ENCODE measurements around the gene LOX. TPM values are rescaled to one million over a fixed set of nuclear protein-coding genes. Genes with fewer than 3 reads are reported as not detected.

Gene LOX
- total and polyA plus RNA-seq, 11 donors, result 1.1 to 23.2 (median 3.3) TPM

DNA sequence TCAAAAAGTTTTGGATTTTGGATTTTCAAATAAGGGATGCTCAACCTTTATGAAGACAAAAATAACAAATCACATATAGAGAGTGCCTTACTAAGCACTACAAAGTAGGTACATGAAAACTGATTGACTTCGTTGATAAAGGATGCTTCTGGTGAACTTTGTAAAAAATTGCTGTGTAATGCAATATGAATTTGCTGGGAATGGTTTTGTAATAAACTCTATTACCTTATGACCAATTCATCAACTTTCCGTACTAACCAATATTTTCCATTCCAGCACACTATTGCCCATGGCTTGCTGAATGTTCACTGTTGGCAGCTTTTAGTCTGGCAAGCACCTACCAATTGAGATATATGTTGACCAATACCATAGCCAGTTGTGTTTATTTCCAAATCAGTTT lies 27.9 kb upstream of the LOX start:
- H3K27ac ChIP-seq, result no peak overlapping the region
- intact Hi-C loops (cut with DNase I), result no loop called here
- ATAC-seq, result no peak
- 81 to 91% (median 88%) methylated on average over 2 of the region's 2 CpGs for WGBS, 4 donors
- H3K9me3 ChIP-seq, result no peaks in the 10 kb centered on the region
- TF ChIP-seq, protein P1, sequence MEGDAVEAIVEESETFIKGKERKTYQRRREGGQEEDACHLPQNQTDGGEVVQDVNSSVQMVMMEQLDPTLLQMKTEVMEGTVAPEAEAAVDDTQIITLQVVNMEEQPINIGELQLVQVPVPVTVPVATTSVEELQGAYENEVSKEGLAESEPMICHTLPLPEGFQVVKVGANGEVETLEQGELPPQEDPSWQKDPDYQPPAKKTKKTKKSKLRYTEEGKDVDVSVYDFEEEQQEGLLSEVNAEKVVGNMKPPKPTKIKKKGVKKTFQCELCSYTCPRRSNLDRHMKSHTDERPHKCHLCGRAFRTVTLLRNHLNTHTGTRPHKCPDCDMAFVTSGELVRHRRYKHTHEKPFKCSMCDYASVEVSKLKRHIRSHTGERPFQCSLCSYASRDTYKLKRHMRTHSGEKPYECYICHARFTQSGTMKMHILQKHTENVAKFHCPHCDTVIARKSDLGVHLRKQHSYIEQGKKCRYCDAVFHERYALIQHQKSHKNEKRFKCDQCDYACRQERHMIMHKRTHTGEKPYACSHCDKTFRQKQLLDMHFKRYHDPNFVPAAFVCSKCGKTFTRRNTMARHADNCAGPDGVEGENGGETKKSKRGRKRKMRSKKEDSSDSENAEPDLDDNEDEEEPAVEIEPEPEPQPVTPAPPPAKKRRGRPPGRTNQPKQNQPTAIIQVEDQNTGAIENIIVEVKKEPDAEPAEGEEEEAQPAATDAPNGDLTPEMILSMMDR (IDR thresholded peaks at IDR 0.05), result no peak
- no peak for TF ChIP-seq POLR2A (IDR thresholded peaks at IDR 0.05)
- no peak for DNase-seq
- peaks cover 0 to 4% (median 0%) of the 10 kb centered on the region in 9 donors for H3K27me3 ChIP-seq
- H3K36me3 ChIP-seq, result no peaks in the 10 kb centered on the region
- no peak overlapping the region for H3K4me3 ChIP-seq
- H3K4me1 ChIP-seq, result no peaks in the 10 kb centered on the region

DNA sequence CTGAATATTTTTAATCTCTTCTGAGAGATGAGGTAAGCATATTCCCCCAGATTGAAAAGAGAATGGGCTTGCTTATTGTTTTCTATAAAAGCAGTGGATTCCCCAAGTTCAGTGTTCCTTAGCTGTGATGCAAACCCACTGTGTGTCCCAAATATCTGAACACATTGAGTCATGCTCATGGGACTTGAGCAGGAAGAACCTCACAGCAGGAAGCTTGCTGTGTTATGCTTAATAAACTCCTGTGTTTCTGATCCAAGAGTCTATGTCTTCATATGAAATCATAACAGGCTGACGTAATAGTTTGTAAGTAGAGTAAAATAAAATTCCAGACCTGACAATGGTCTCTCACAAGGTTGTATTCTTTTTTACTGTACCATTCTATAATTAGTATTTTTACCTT lies 24.8 kb upstream of the LOX start:
- no peak for TF ChIP-seq POLR2A (IDR thresholded peaks at IDR 0.05)
- TF ChIP-seq, protein P1 (IDR thresholded peaks at IDR 0.05), result no peak
- intact Hi-C loops (cut with DNase I), result loop anchor here in 1 of 10 donors (5.0 kb wide), 1 partner anchor 141 kb away; the partner anchor contains the start of gene SRFBP1
- 41 to 62% (median 55%) methylated on average over 1 of the region's 1 CpG for WGBS, 4 donors
- DNase-seq (no peak), ATAC-seq (no peak)
- no peak overlapping the region for H3K27ac ChIP-seq
- H3K9me3 ChIP-seq, result no peaks in the 10 kb centered on the region
- peaks cover 0 to 4% (median 0%) of the 10 kb centered on the region in 9 donors for H3K27me3 ChIP-seq
- H3K4me1 ChIP-seq, result no peaks in the 10 kb centered on the region
- no peak overlapping the region for H3K4me3 ChIP-seq
- H3K36me3 ChIP-seq, result no peaks in the 10 kb centered on the region

DNA sequence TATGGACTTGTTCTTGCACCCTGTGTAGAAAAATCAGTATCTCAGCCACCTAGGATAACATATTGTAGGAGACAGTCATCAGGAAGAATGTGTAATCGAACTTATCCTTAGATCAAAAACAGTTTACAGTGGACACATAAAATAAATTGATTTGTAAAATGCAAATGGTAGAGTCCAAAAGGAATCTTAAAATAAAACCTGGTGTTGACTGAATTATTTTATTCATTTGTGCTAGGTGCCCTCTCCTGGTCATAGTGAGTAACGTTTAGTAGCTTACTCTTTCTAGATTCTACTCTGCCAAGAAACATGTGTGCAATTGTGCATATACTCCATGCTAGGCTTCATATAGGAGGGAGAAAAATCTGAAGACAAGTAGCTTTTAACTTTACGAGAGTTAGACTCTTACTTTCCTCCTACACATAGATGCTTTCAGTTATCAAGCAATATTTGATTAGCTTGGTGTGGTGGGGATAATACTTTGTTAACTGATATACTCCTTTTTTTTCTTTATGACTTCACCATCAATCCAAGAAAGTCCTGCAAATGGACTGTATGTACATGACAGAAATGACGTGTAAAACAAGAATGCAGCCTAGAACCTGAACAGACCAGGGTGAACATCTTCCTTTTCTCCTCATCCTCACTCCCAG lies 23.7 kb upstream of the LOX start:
- no peaks in the 10 kb centered on the region for H3K36me3 ChIP-seq
- no peak overlapping the region for H3K4me3 ChIP-seq
- no peak for TF ChIP-seq POLR2A (IDR thresholded peaks at IDR 0.05)
- TF ChIP-seq, protein P1 (IDR thresholded peaks at IDR 0.05), result peak; percentile 31 to 67 (median 53)
- no peak for DNase-seq
- H3K9me3 ChIP-seq, result no peaks in the 10 kb centered on the region
- 26 to 37% (median 33%) methylated on average over 4 of the region's 4 CpGs for WGBS, 4 donors
- H3K27me3 ChIP-seq, result peaks cover 0 to 4% (median 0%) of the 10 kb centered on the region in 9 donors
- intact Hi-C loops (cut with DNase I), result loop anchor here in 3 of 10 donors (2.0 to 5.0 kb wide), 3 partner anchors 133 to 139 kb away; partner anchors contain the start of gene SRFBP1 (in 1 of the 3)
- no peaks in the 10 kb centered on the region for H3K4me1 ChIP-seq
- H3K27ac ChIP-seq, result no peak overlapping the region
- ATAC-seq, result no peak

DNA sequence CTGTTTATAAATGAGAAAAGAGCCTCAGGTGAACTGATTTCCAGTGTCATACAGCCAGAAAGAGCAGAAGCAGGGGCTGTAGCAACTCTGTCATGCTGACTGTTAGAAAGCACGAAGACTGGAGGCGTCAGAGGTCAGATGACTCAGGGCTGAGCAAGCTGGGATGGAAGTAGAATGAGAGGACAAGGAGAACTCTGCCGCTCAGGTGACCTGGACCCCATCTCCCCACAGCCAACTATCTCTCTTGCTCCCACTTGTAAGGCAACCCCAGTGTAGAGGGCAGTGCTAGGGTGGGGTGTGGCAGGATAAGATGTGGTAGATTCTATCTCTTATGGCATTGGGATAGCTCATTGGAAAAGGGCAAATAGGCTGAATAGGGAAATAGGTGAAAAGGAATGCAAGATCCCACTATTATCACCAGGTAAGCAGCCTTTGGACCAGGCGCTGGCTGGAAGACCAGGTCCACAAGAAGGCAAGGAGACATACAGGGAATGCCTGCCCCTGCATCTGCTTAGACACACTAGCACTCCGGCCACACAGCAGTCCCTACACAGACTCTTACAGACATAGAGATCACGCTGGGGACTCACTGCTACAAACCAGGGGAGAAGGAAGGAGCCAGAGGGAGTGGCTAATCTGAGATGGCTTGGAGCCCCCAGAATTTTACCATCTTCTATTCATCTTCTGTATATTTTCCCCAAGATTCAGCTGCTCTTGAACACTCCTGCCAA lies 21.2 kb upstream of the LOX start:
- no peak for ATAC-seq
- no peak overlapping the region for H3K4me3 ChIP-seq
- H3K36me3 ChIP-seq, result no peaks in the 10 kb centered on the region
- TF ChIP-seq, protein P1 (IDR thresholded peaks at IDR 0.05), result no peak
- no peak for TF ChIP-seq POLR2A (IDR thresholded peaks at IDR 0.05)
- H3K9me3 ChIP-seq, result no peaks in the 10 kb centered on the region
- H3K4me1 ChIP-seq, result no peaks in the 10 kb centered on the region
- no peak for DNase-seq
- no peaks in the 10 kb centered on the region for H3K27me3 ChIP-seq
- intact Hi-C loops (cut with DNase I), result no loop called here
- H3K27ac ChIP-seq, result no peak overlapping the region
- 76 to 83% (median 80%) methylated on average over 6 of the region's 6 CpGs for WGBS, 4 donors
